ENCODE data around the gene UNC119B.

GRCh38 chr12:120725151-120725658, 14.9 kb downstream of the UNC119B start:
- TF ChIP-seq EZH2 (optimal IDR thresholded peaks at IDR 0.05; ENCODE audit: low read depth, low read length) (no peak), CTCF (IDR thresholded peaks at IDR 0.05; ENCODE audit: low read length) (no peak)
